ENCODE results near the gene HOMER3.

GRCh38 chr19:18893587-18894253 is 47.3 kb downstream of the HOMER3 start:
- TF ChIP-seq CTCF (IDR thresholded peaks at IDR 0.05), result no peak
- TF ChIP-seq POLR2AphosphoS5 (IDR thresholded peaks at IDR 0.05), result no peak
